Heart right ventricle (tissue), 16 donors: Measurements from ENCODE around the gene PCDHA13. TPM values are rescaled to one million over a fixed set of nuclear protein-coding genes. Genes with fewer than 3 reads are reported as not detected.
"Not testable (repeated sequence)": the region's sequence is repeated elsewhere in the genome, so short reads cannot be mapped to it uniquely, and the experiment has no call there.

Experiments
- ATAC-seq, 8 donors: fragments of 200-7000 bp; cut with Tn5 transposase; one replicate each; pipeline ENCODE4 v1.9.1; 2020; ENCODE audit warnings: mild to moderate bottlenecking in 8 of 8, moderate library complexity in 8 of 8, moderate number of reproducible peaks in 1 of 8
- DNase-seq, 2 donors: peaks; one replicate each; pipeline ENCODE4 v3.0.0-alpha.2; 2020
- H3K27ac ChIP-seq, 10 donors: fragments of 200-600 bp; sonication (generic) in 2 of 10; one replicate each; pipeline versions ENCODE4 v1.5.0 to v1.8.0; 2020 to 2022; ENCODE audit warnings: mild to moderate bottlenecking in 3 of 10
- H3K27me3 ChIP-seq, 7 donors: fragments of 200-600 bp; one replicate each; pipeline ENCODE4 v1.8.0; 2021 to 2022; ENCODE audit warnings: mild to moderate bottlenecking in 2 of 7
- H3K36me3 ChIP-seq, 9 donors: fragments of 200-600 bp; sonication (generic) in 1 of 9; one replicate each; pipeline versions ENCODE4 v1.5.0 to v1.8.0; 2020 to 2022; ENCODE audit warnings: mild to moderate bottlenecking in 2 of 9
- H3K4me1 ChIP-seq, 9 donors: fragments of 200-600 bp; sonication (generic) in 1 of 9; one replicate each; pipeline versions ENCODE4 v1.5.0 to v1.8.0; 2020 to 2022; ENCODE audit warnings: mild to moderate bottlenecking in 4 of 9
- H3K4me3 ChIP-seq, 10 donors: fragments of 200-600 bp; sonication (generic) in 2 of 10; one replicate each; pipeline versions ENCODE4 v1.5.0 to v1.8.0; 2020 to 2022; ENCODE audit warnings: mild to moderate bottlenecking in 7 of 10, moderate library complexity in 2 of 10
- H3K9me3 ChIP-seq, 11 donors: fragments of 200-600 bp in 10 of 11; sonication (generic) in 2 of 11; one replicate each; pipeline versions ENCODE4 v1.5.0 to v1.8.0; 2013 to 2022; ENCODE audit warnings: mild to moderate bottlenecking in 2 of 11, control low read depth in 1 of 11, moderate library complexity in 1 of 11
- CTCF ChIP-seq, 9 donors: fragments of 200-600 bp; sonication (generic) in 2 of 9; IDR thresholded peaks; one replicate each; pipeline versions ENCODE4 v1.5.0 to v1.8.0; 2021 to 2022; ENCODE audit warnings: antibody characterized with exemption in 9 of 9, mild to moderate bottlenecking in 5 of 9, moderate library complexity in 1 of 9
- WGBS, 2 donors: extraction: QIAGEN DNeasy Blood & Tissue Kit; methylation state at CpG; one replicate each; pipeline ENCODE4 v1.1.7; 2013; ENCODE audit warnings: inconsistent platforms in 1 of 2; 5-methylcytosine and 5-hydroxymethylcytosine counted together
- intact Hi-C, 10 donors: fragments of 100-400 bp; cut with DNase I; formaldehyde crosslinking; loops; one replicate each; pipeline versions ENCODE4 v1.11.1 to v1.14.2; 2022
- polyA plus RNA-seq, 2 donors: library from polyadenylated mRNA; stranded (reverse); fragments of 200-250 nt; gene quantifications; one replicate each; pipeline ENCODE4 v1.2.3, GENCODE V29; 2013
- total RNA-seq, 10 donors: library from RNA; stranded (reverse); fragmentation: NEBNext Ultra II Directional in 3 of 10; extraction: Animal tissue kit (Norgen Biotek cat#: 25700) in 3 of 10; gene quantifications; one replicate each; pipeline versions ENCODE4 v1.2.1 to v1.2.4, GENCODE V29; 2021 to 2023
- donor health status: Arrhythmogenic right ventricular cardiomyopathy.
- donor health status: ischemic (EF 13 %, LVEDD 7.1; RV severe dilation, severe dysfunction).
- donor health status: healthy with polysubstance abuse.
- donor health status: DM: no; HTN: yes; CAD: no.
- donor health status: DM: no; HTN: no; CAD: no.
- donor health status: ischemic (EF 25% LVEDD 6.9; RV normal size, moderate dysfunction).
- donor health status: ischemic (EF 25% LVEDD 5.7; RV mildly dilated, moderate dysfunction).
- donor health status: healthy.
- donor health status: DM: yes; HTN: yes; CAD: no.
- donor health status: Ischemic cardiomyopathy.
- donor health status: ischemic (EF 35%, LVEDD 5.7; RV mildly dilated, moderate dysfunction).
- donor health status: nonischemic (EF 11% LVEDD 7.7; RV severe dilation, severe dysfunction).
- donor health status: DM: yes; HTN: yes; CAD: no.
- donor health status: PGD.
- donor health status: ischemic (EF 29% LVEDD 5.4; RV normal size, mild dysfunction).
- donor health status: nonischemic (EF 23%, LVEDD 6.1; RV moderate dilation, normal function).

PCDHA13 gene
- total and polyA plus RNA-seq, 12 donors: not detected

GRCh38 chr5:140870221-140871201 lies 11.4 kb upstream of the PCDHA13 start:
- Histone ChIP-seq H3K4me3 (no peak overlapping the region), H3K27me3 (peaks cover 0 to 98% (median 53%) of the 10 kb centered on the region in 7 donors)
- WGBS, 2 donors: 35 to 43% methylated on average over 103 to 114 of the region's 114 CpGs

GRCh38 chr5:140875085-140876065 lies 6.5 kb upstream of the PCDHA13 start, which contains the start of gene PCDHA12:
TSS of gene PCDHA12 (plus strand) at chr5:140875308. CDS start at chr5:140875473, 165 bp downstream.
- no peak for DNase-seq
- peak within 1 kb of the TSS in 1 of 10 donors; percentile 8 for H3K4me3 ChIP-seq
- H3K36me3 ChIP-seq: no peaks in the 10 kb centered on the region
- WGBS, 2 donors: 14 to 15% methylated on average over 45 to 47 of the region's 47 CpGs
- peaks cover 0 to 76% (median 21%) of the 10 kb centered on the region in 11 donors for H3K9me3 ChIP-seq
- no peak for TF ChIP-seq CTCF (IDR thresholded peaks at IDR 0.05)
- ATAC-seq: no peak
- intact Hi-C loops: no loop called here
- H3K4me1 ChIP-seq: no peaks in the 10 kb centered on the region
- peaks cover 0 to 99% (median 69%) of the 10 kb centered on the region in 7 donors for H3K27me3 ChIP-seq
- H3K27ac ChIP-seq: no peak within 1 kb of the TSS

More at GRCh38 chr5:140870221-140871201, 11.4 kb upstream of the PCDHA13 start:
- Histone ChIP-seq H3K36me3 (no peaks in the 10 kb centered on the region), H3K4me1 (no peaks in the 10 kb centered on the region), H3K27ac (no peak overlapping the region), H3K9me3 (peaks cover 0 to 68% (median 13%) of the 10 kb centered on the region in 11 donors)
- ATAC-seq: no peak
- no peak for DNase-seq
- TF ChIP-seq CTCF (IDR thresholded peaks at IDR 0.05): no peak
- intact Hi-C loops: no loop called here

- Histone ChIP-seq H3K9me3 (peaks cover 0 to 64% (median 12%) of the 10 kb centered on the region in 11 donors), H3K27me3 (peaks cover 0 to 99% (median 65%) of the 10 kb centered on the region in 7 donors)
- DNase-seq, H3K4me1 ChIP-seq, H3K27ac ChIP-seq, intact Hi-C loops, H3K4me3 ChIP-seq, H3K36me3 ChIP-seq, ATAC-seq: not testable (repeated sequence)
- WGBS, 2 donors: 30 to 33% methylated on average over 79 to 80 of the region's 80 CpGs
These were observed 5.2 kb upstream of the PCDHA13 start for GRCh38 chr5:140876541-140877261.

- TF ChIP-seq CTCF (IDR thresholded peaks at IDR 0.05): no peak
- no peak overlapping the region for H3K27ac ChIP-seq
- no peaks in the 10 kb centered on the region for H3K4me1 ChIP-seq
- intact Hi-C loops: no loop called here
- no peaks in the 10 kb centered on the region for H3K36me3 ChIP-seq
- H3K27me3 ChIP-seq: peaks cover 0 to 99% (median 64%) of the 10 kb centered on the region in 7 donors
- 35 to 44% methylated on average over 37 of the region's 37 CpGs for WGBS, 2 donors
- H3K9me3 ChIP-seq: peaks cover 0 to 64% (median 14%) of the 10 kb centered on the region in 11 donors
- DNase-seq: no peak
- no peak overlapping the region for H3K4me3 ChIP-seq
- no peak for ATAC-seq
These were observed 4.7 kb upstream of the PCDHA13 start for GRCh38 chr5:140877262-140877581.
